Measurements from ENCODE around the gene SKAP2. TPM values are rescaled to one million over a fixed set of nuclear protein-coding genes. Genes with fewer than 3 reads are reported as not detected.

SKAP2 gene
- polyA plus RNA-seq, 1 donor (not counting 4 experiments of a cell fraction or from before 2014, with no cell fraction given) = 15.0 TPM

GRCh38 chr7:26858241-26858715 is 6.1 kb downstream of the SKAP2 start:
- dilution Hi-C loops (cut with MboI; ENCODE audit: extremely low pct_ligation_motif_present, low sequenced_read_pairs) = loop anchor here (25.0 kb wide), 1 partner anchor 229 kb away; the partner anchor contains the start of gene HOXA1
- no peaks in the 10 kb centered on the region for H3K9me3 ChIP-seq (ENCODE audit: control insufficient read depth, low read depth, low read length)
- H3K9ac ChIP-seq (ENCODE audit: control insufficient read depth, extremely low read depth, insufficient read depth, low read length) = peak overlapping the region; percentile 79
- H2AFZ ChIP-seq (ENCODE audit: control insufficient read depth, low read length) = no peak overlapping the region
- no peak for TF ChIP-seq CTCF (optimal IDR thresholded peaks at IDR 0.05 in 1 of 3, IDR thresholded peaks at IDR 0.05 in 1 of 3, conservative IDR thresholded peaks at IDR 0.05 in 1 of 3; ENCODE audit: extremely low read depth in 1 of 3, insufficient read depth in 2 of 3, low read length in 3 of 3)
- TF ChIP-seq EZH2 (IDR thresholded peaks at IDR 0.05; ENCODE audit: low read length) = no peak
- peak overlapping the region; percentile 95 for H3K4me2 ChIP-seq (ENCODE audit: control insufficient read depth, extremely low read depth, insufficient read depth, low read depth, low read length)
- FAIRE-seq = no peak
- peaks cover 77% of the 10 kb centered on the region for H3K79me2 ChIP-seq (ENCODE audit: control insufficient read depth, insufficient read depth, low read length)
- DNase-seq (ENCODE audit: low read depth, low spot score) = no peak
- no peaks in the 10 kb centered on the region for H4K20me1 ChIP-seq (ENCODE audit: control insufficient read depth, extremely low read depth, insufficient read depth, low read length)
- peak overlapping the region; percentile 84 for H3K27ac ChIP-seq (ENCODE audit: control insufficient read depth, insufficient read depth, low read length)
- H3K9me1 ChIP-seq (ENCODE audit: control insufficient read depth, extremely low read depth, insufficient read depth, low read length) = no peaks in the 10 kb centered on the region
- H3K27me3 ChIP-seq (ENCODE audit: control insufficient read depth, extremely low read depth, insufficient read depth, low read length) = no peaks in the 10 kb centered on the region
- no peaks in the 10 kb centered on the region for H3K36me3 ChIP-seq (ENCODE audit: control insufficient read depth in 2 of 2, extremely low read depth in 1 of 2, insufficient read depth in 2 of 2, low read length in 2 of 2)
- H3K4me1 ChIP-seq (ENCODE audit: control insufficient read depth, extremely low read depth, insufficient read depth, low read length) = peaks cover 38% of the 10 kb centered on the region
- peak overlapping the region in 2 of 3 experiments; percentile 28 to 64 for H3K4me3 ChIP-seq (ENCODE audit: control insufficient read depth in 2 of 3, extremely low read depth in 1 of 3, insufficient read depth in 2 of 3, low read depth in 1 of 3, low read length in 3 of 3)

DNA sequence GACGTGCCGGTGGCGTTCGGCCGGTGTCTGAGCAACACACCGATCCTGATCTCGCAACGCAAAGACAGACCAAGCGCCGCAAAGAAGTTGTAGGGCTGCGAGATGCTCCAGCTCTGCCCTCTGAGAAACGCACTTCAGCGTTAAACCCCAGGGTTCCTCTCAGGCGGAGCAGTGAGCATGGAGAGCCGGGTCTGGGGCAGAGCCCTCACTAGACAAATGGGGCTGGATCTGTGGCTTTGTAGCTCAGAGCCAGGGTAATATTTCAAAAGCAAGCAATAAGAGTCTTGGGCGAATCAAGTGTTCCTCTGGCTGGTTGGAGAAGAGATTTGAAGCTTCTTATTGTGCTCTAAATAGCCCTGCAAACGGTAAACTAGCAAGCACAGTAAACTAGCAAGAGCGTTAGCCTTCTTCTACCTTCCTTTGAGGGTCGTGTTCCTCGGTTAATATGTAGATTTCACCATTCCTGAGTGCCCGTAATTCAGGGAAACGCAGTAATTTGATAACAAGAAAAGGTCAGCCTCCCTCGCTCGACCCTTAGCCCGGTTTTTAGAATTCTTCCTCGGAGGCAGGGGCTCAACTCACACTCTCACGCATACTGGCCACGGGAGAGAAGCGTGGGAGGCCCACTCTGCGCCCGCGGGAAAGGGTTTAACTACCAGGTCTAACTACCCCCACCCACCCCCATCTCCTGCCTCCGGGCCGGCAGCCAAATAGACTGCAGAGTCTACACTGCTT is 6.7 kb downstream of the SKAP2 start:
- H3K4me2 ChIP-seq (ENCODE audit: control insufficient read depth, extremely low read depth, insufficient read depth, low read depth, low read length) = peak overlapping the region; percentile 95
- no peak for TF ChIP-seq EZH2 (IDR thresholded peaks at IDR 0.05; ENCODE audit: low read length)
- TF ChIP-seq CTCF (optimal IDR thresholded peaks at IDR 0.05 in 1 of 3, IDR thresholded peaks at IDR 0.05 in 1 of 3, conservative IDR thresholded peaks at IDR 0.05 in 1 of 3; ENCODE audit: extremely low read depth in 1 of 3, insufficient read depth in 2 of 3, low read length in 3 of 3) = no peak
- H3K27ac ChIP-seq (ENCODE audit: control insufficient read depth, insufficient read depth, low read length) = peak overlapping the region; percentile 84
- H3K36me3 ChIP-seq (ENCODE audit: control insufficient read depth in 2 of 2, extremely low read depth in 1 of 2, insufficient read depth in 2 of 2, low read length in 2 of 2) = no peaks in the 10 kb centered on the region
- H3K9me3 ChIP-seq (ENCODE audit: control insufficient read depth, low read depth, low read length) = no peaks in the 10 kb centered on the region
- peaks cover 41% of the 10 kb centered on the region for H3K4me1 ChIP-seq (ENCODE audit: control insufficient read depth, extremely low read depth, insufficient read depth, low read length)
- H3K79me2 ChIP-seq (ENCODE audit: control insufficient read depth, insufficient read depth, low read length) = peaks cover 71% of the 10 kb centered on the region
- H3K27me3 ChIP-seq (ENCODE audit: control insufficient read depth, extremely low read depth, insufficient read depth, low read length) = no peaks in the 10 kb centered on the region
- FAIRE-seq = no peak
- H3K9me1 ChIP-seq (ENCODE audit: control insufficient read depth, extremely low read depth, insufficient read depth, low read length) = no peaks in the 10 kb centered on the region
- DNase-seq (ENCODE audit: low read depth, low spot score) = no peak
- no peaks in the 10 kb centered on the region for H4K20me1 ChIP-seq (ENCODE audit: control insufficient read depth, extremely low read depth, insufficient read depth, low read length)
- peak overlapping the region in 2 of 3 experiments; percentile 28 to 64 for H3K4me3 ChIP-seq (ENCODE audit: control insufficient read depth in 2 of 3, extremely low read depth in 1 of 3, insufficient read depth in 2 of 3, low read depth in 1 of 3, low read length in 3 of 3)
- dilution Hi-C loops (cut with MboI; ENCODE audit: extremely low pct_ligation_motif_present, low sequenced_read_pairs) = loop anchor here (25.0 kb wide), 1 partner anchor 230 kb away; the partner anchor contains the start of gene HOXA1
- H3K9ac ChIP-seq (ENCODE audit: control insufficient read depth, extremely low read depth, insufficient read depth, low read length) = peak overlapping the region; percentile 79
- peak overlapping the region; percentile 14 for H2AFZ ChIP-seq (ENCODE audit: control insufficient read depth, low read length)

All from keratinocyte (primary cell).